Astrocyte of the cerebellum (primary cell): ENCODE results near the gene ZNF454.
A peak's percentile ranks its signal among the peaks of the same experiment; 100 is the strongest.

Experiments used
- DNase-seq: peaks from one replicate; pipeline ENCODE4 v3.0.0-alpha.2; 2011; ENCODE audit warnings: low read depth
- H3K4me3 ChIP-seq: 2 replicates; pipeline ENCODE4 v1.5.1; 2011; ENCODE audit warnings: mild to moderate bottlenecking, low read depth, low read length, moderate library complexity
- CTCF ChIP-seq: IDR thresholded peaks from 2 replicates; pipeline ENCODE4 v1.5.1; 2012; ENCODE audit warnings: low read length, low read depth, moderate library complexity, mild to moderate bottlenecking; ENCODE audit errors: missing control alignments
- in situ Hi-C: cut with HindIII; loops from 2 replicates; pipeline ENCODE4 v1.10.0; 2017; ENCODE audit warnings: low sequenced_read_pairs

The ZNF454 gene

GRCh38 chr5:178940569-178941360 lies at the start of gene ZNF454:
ZNF454 (plus strand) TSS chr5:178941198; CDS start chr5:178942792, 1,594 bp downstream.
- peak within 1 kb of the TSS; percentile 66 for H3K4me3 ChIP-seq
- TF ChIP-seq CTCF: no peak
- in situ Hi-C loops: no loop called here
- DNase-seq: peak; percentile 86

GRCh38 chr5:178895615-178896571 lies 45.1 kb upstream of the ZNF454 start, which contains the start of gene ZFP2:
ZFP2 (plus strand) TSS chr5:178895913; CDS start chr5:178931314, 35,401 bp downstream.
- peak within 1 kb of the TSS; percentile 63 for H3K4me3 ChIP-seq
- DNase-seq: peak; percentile 3
- TF ChIP-seq CTCF: no peak
- in situ Hi-C loops: no loop called here

- no peak for TF ChIP-seq CTCF
- DNase-seq: no peak
- in situ Hi-C loops: no loop called here
- no peak overlapping the region for H3K4me3 ChIP-seq
Measured at GRCh38 chr5:178899289-178899688, 41.7 kb upstream of the ZNF454 start.

- H3K4me3 ChIP-seq: no peak overlapping the region
- DNase-seq: no peak
- in situ Hi-C loops: no loop called here
- no peak for TF ChIP-seq CTCF
Measured at GRCh38 chr5:178902849-178903248, 38.1 kb upstream of the ZNF454 start.

- no peak for TF ChIP-seq CTCF
- no peak overlapping the region for H3K4me3 ChIP-seq
- in situ Hi-C loops: no loop called here
- DNase-seq: no peak
Measured at GRCh38 chr5:178931846-178932760, 8.9 kb upstream of the ZNF454 start.
